Measurements from ENCODE around the gene ASB14. TPM values are rescaled to one million over a fixed set of nuclear protein-coding genes. Genes with fewer than 3 reads are reported as not detected.

Gene ASB14
- total and polyA plus RNA-seq, 8 donors, result 0.29 TPM; not detected in 7

DNA sequence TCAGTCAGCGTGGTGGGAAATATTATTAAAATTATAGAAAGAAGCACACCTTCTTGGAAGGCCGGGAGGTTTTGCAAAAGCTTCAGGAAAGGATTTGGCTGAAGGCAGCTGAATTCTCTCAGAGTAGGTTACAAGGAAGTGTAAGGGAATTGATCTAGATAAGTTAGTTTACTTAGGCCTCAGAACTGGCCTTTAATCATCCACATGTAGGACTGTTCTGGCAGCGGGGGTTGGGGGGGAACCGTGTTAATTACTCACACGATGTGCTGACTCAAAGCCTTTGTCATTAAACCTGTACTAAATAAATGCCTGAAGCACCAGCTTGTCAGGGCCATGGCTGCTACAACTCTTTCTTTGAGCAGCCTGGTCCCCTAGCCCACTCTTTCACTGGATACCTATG lies 12.8 kb downstream of the ASB14 start:
- H3K36me3 ChIP-seq, result peaks cover 0 to 21% (median 11%) of the 10 kb centered on the region in 4 donors
- DNase-seq, result peak in 1 of 2 donors; percentile 20
- no peaks in the 10 kb centered on the region for H3K27me3 ChIP-seq
- TF ChIP-seq POLR2A (IDR thresholded peaks at IDR 0.05), result no peak
- intact Hi-C loops (cut with DNase I; ENCODE audit: low total_unique reads), result no loop called here
- no peaks in the 10 kb centered on the region for H3K4me1 ChIP-seq
- no peak overlapping the region for H3K27ac ChIP-seq
- WGBS, 5 donors, result 59 to 77% (median 62%) methylated on average over 5 of the region's 5 CpGs
- no peak overlapping the region for H3K4me3 ChIP-seq
- H3K9me3 ChIP-seq, result peaks cover 0 to 11% (median 4%) of the 10 kb centered on the region in 4 donors

DNA sequence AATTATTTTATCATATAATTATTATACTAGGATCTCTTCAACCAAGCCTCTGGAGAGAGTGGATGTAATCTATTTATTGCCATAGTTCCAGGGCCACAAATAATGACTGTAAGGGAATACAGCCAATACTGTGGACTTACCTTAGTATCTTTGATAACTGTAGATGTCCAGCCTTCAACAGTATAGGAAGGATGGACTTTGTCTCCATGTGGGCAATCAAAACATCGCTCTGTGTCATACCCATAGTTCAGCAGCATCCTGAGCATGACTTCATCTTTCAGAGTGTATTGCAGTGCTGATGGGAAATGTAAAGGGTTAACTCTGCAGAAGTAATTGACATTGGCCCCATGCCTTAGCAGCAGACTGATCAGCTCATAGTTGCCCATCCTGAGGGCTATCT lies 14.2 kb downstream of the ASB14 start:
- TF ChIP-seq EP300 (IDR thresholded peaks at IDR 0.05), result no peak
- TF ChIP-seq POLR2AphosphoS5 (IDR thresholded peaks at IDR 0.05), result no peak
- TF ChIP-seq, protein P1, sequence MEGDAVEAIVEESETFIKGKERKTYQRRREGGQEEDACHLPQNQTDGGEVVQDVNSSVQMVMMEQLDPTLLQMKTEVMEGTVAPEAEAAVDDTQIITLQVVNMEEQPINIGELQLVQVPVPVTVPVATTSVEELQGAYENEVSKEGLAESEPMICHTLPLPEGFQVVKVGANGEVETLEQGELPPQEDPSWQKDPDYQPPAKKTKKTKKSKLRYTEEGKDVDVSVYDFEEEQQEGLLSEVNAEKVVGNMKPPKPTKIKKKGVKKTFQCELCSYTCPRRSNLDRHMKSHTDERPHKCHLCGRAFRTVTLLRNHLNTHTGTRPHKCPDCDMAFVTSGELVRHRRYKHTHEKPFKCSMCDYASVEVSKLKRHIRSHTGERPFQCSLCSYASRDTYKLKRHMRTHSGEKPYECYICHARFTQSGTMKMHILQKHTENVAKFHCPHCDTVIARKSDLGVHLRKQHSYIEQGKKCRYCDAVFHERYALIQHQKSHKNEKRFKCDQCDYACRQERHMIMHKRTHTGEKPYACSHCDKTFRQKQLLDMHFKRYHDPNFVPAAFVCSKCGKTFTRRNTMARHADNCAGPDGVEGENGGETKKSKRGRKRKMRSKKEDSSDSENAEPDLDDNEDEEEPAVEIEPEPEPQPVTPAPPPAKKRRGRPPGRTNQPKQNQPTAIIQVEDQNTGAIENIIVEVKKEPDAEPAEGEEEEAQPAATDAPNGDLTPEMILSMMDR (IDR thresholded peaks at IDR 0.05), result no peak
- TF ChIP-seq POLR2A (IDR thresholded peaks at IDR 0.05), result no peak
- Histone ChIP-seq H3K4me3 (no peak overlapping the region), H3K9me3 (peaks cover 0 to 11% (median 4%) of the 10 kb centered on the region in 4 donors), H3K27me3 (no peaks in the 10 kb centered on the region), H3K36me3 (peaks cover 0 to 28% (median 21%) of the 10 kb centered on the region in 4 donors), H3K4me1 (no peaks in the 10 kb centered on the region), H3K27ac (no peak overlapping the region)
- intact Hi-C loops (cut with DNase I; ENCODE audit: low total_unique reads), result no loop called here
- DNase-seq, result peak in 1 of 2 donors; percentile 13
- 97 to 100% (median 100%) methylated on average over 1 of the region's 1 CpG for WGBS, 5 donors

DNA sequence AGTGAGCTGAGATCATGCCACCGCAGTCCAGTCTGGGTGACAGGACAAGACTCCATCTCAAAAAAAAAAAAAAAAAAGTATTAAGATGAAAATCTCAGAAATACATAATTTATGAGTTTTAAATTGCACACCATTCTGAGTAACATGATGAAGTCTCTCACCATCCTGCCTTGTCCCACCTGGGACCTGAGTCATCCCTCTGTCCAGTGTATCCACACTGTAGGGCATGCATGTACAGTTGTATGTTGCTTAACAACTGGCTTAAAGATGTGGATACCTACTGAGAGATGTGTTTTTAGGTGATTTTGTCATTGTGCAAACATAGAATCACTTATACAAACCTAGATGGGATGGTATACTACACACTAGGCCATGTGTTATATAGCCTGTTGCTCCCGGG lies 17.1 kb downstream of the ASB14 start:
- no peak overlapping the region for H3K4me3 ChIP-seq
- TF ChIP-seq POLR2AphosphoS5 (IDR thresholded peaks at IDR 0.05) (no peak), POLR2A (IDR thresholded peaks at IDR 0.05) (no peak), EP300 (IDR thresholded peaks at IDR 0.05) (no peak)
- TF ChIP-seq, protein P1 (IDR thresholded peaks at IDR 0.05), result no peak
- 87 to 98% (median 97%) methylated on average over 2 of the region's 2 CpGs for WGBS, 5 donors
- H3K4me1 ChIP-seq, result no peaks in the 10 kb centered on the region
- intact Hi-C loops (cut with DNase I; ENCODE audit: low total_unique reads), result no loop called here
- H3K36me3 ChIP-seq, result peaks cover 0 to 45% (median 42%) of the 10 kb centered on the region in 4 donors
- H3K9me3 ChIP-seq, result peaks cover 0 to 11% (median 4%) of the 10 kb centered on the region in 4 donors
- no peak overlapping the region for H3K27ac ChIP-seq
- DNase-seq, result no peak
- H3K27me3 ChIP-seq, result no peaks in the 10 kb centered on the region

DNA sequence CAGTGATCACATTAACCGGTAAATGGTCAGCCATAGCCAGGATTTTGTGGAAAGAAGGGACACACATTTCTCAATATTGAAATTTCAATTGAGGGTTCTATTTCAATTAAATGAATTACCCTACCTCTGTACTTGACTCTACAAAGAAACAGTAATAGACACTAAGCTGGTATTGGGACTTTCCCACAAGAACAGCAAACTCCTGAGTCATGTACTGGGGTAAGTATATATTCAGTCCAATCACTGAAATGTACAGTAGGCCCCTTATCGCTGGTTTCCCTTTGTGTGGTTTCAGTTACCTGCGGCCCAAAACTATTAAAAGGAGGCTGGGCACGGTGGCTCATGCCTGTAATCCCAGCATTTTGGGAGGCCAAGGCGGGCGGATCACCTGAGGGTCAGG lies 17.6 kb downstream of the ASB14 start:
- H3K27me3 ChIP-seq, result no peaks in the 10 kb centered on the region
- H3K27ac ChIP-seq, result no peak overlapping the region
- DNase-seq, result no peak
- H3K4me1 ChIP-seq, result no peaks in the 10 kb centered on the region
- intact Hi-C loops (cut with DNase I; ENCODE audit: low total_unique reads), result no loop called here
- 91 to 99% (median 96%) methylated on average over 6 of the region's 6 CpGs for WGBS, 5 donors
- TF ChIP-seq POLR2AphosphoS5 (IDR thresholded peaks at IDR 0.05) (no peak), EP300 (IDR thresholded peaks at IDR 0.05) (no peak), POLR2A (IDR thresholded peaks at IDR 0.05) (no peak)
- TF ChIP-seq, protein P1 (IDR thresholded peaks at IDR 0.05), result no peak
- no peak overlapping the region for H3K4me3 ChIP-seq
- H3K9me3 ChIP-seq, result peaks cover 0 to 7% (median 3%) of the 10 kb centered on the region in 4 donors
- H3K36me3 ChIP-seq, result peaks cover under 1 to 51% (median 48%) of the 10 kb centered on the region in 4 donors

DNA sequence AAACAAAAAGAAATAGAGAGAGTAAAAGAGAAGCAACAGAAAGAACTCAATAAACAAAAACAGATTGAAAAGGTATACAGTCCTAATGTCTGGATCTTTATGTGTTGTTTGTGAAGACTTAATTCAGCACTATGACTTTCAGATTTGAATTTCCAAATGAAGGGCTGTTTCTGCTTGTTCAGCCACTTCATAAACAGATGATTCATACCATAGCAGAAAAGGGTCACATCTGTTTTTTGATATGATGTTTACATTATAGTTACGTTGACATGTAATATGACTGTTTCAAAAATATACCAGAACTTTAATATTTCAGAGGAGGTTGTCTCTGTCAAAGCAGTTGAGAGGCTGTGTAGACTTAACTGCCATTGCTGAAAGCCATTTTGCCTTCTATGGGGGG lies 24.1 kb downstream of the ASB14 start:
- H3K27ac ChIP-seq, result no peak overlapping the region
- DNase-seq, result no peak
- H3K4me1 ChIP-seq, result no peaks in the 10 kb centered on the region
- H3K27me3 ChIP-seq, result no peaks in the 10 kb centered on the region
- H3K4me3 ChIP-seq, result no peak overlapping the region
- WGBS, 5 donors, result 78 to 93% (median 88%) methylated on average over 1 of the region's 1 CpG
- H3K36me3 ChIP-seq, result peaks cover 30 to 96% (median 86%) of the 10 kb centered on the region in 4 donors
- TF ChIP-seq, protein P1 (IDR thresholded peaks at IDR 0.05), result no peak
- no peak for TF ChIP-seq EP300 (IDR thresholded peaks at IDR 0.05)
- no peak for TF ChIP-seq POLR2A (IDR thresholded peaks at IDR 0.05)
- TF ChIP-seq POLR2AphosphoS5 (IDR thresholded peaks at IDR 0.05), result no peak
- intact Hi-C loops (cut with DNase I; ENCODE audit: low total_unique reads), result no loop called here
- peaks cover 0 to 5% (median 0%) of the 10 kb centered on the region in 4 donors for H3K9me3 ChIP-seq

Data from stomach (tissue), 9 donors.